A549 (cell line): ENCODE results near the gene GLRA2. TPM values are rescaled to one million over a fixed set of nuclear protein-coding genes. Genes with fewer than 3 reads are reported as not detected.

Experiments used
- ATAC-seq, 2 experiments: fragments of 200-7000 bp in 1 of 2; fragments of >200 bp in 1 of 2; cut with Nextera tagmentation in 1 of 2; cut with Tn5 transposase in 1 of 2; 3 replicates each; pipeline versions ENCODE4 v1.8.0 to v1.9.1; 2018 to 2020; ENCODE audit warnings: mild to moderate bottlenecking in 1 of 2, moderate library complexity in 1 of 2
- CTCF ChIA-PET: fragments of 300-600 bp; sonication (Branson Sonifier 250); formaldehyde crosslinking; extraction: SDS; loops from one replicate; lab custom pipeline; 2021; ENCODE audit warnings: antibody characterized with exemption, inconsistent platforms; lab: Yijun Ruan, JAX
- POLR2A ChIA-PET: fragments of 350-600 bp; formaldehyde crosslinking; extraction: SDS; loops from one replicate; lab custom pipeline; 2021; ENCODE audit warnings: antibody characterized with exemption, inconsistent platforms; lab: Yijun Ruan, JAX
- DNase-seq, 2 experiments: peaks; one replicate each; pipeline versions ENCODE4 v3.0.0 to v3.0.0-alpha.2; 2011 to 2016; ENCODE audit warnings: low read depth in 1 of 2, low spot score in 1 of 2
- FAIRE-seq: peaks from 2 replicates; lab custom pipeline; 2011; peaks lifted over from hg19 to GRCh38; lab: Jason Lieb, UNC
- H3K27ac ChIP-seq, 2 experiments: fragments of >200 bp; sonication (Bioruptor Twin); formaldehyde crosslinking; 3 replicates each; pipeline ENCODE4 v1.5.1; 2016 to 2017
- H3K4me1 ChIP-seq: fragments of >200 bp; sonication (Bioruptor Twin); formaldehyde crosslinking; 3 replicates; pipeline ENCODE4 v1.6.1; 2016
- H3K4me2 ChIP-seq: fragments of >200 bp; sonication (Bioruptor Twin); formaldehyde crosslinking; 3 replicates; pipeline ENCODE4 v1.6.1; 2016
- H3K4me3 ChIP-seq: fragments of >200 bp; sonication (Bioruptor Twin); formaldehyde crosslinking; 3 replicates; pipeline ENCODE4 v1.5.1; 2016
- H3K9me3 ChIP-seq: fragments of >200 bp; sonication (Bioruptor Twin); formaldehyde crosslinking; 3 replicates; pipeline ENCODE4 v1.6.1; 2016
- CHD2 ChIP-seq: fragments of 150-350 bp; IDR thresholded peaks from 2 replicates; pipeline ENCODE4 v1.6.1; 2014; ENCODE audit warnings: low read length; ENCODE audit not compliant: partially characterized antibody
- MAFK ChIP-seq: fragments of 450-650 bp; IDR thresholded peaks from 2 replicates; pipeline ENCODE4 v1.6.1; 2014; ENCODE audit not compliant: partially characterized antibody
- RAD21 ChIP-seq, 2 experiments: fragments of >200 bp in 1 of 2; sonication (Bioruptor Twin) in 1 of 2; formaldehyde crosslinking in 1 of 2; IDR thresholded peaks in 1 of 2; conservative IDR thresholded peaks in 1 of 2; 2 replicates in 1 of 2; 3 replicates in 1 of 2; pipeline ENCODE4 v1.6.1; 2012 to 2018; ENCODE audit warnings: inconsistent platforms in 1 of 2
- RCOR1 ChIP-seq: fragments of 150-350 bp; IDR thresholded peaks from 2 replicates; pipeline ENCODE4 v1.6.1; 2014; ENCODE audit warnings: antibody characterized with exemption, low read length, low read depth
- WGBS: methylation state at CpG from one replicate; pipeline ENCODE4 v1.1.6; 2017; ENCODE audit errors: missing lambda C conversion rate; 5-methylcytosine and 5-hydroxymethylcytosine counted together
- polyA plus RNA-seq, 4 experiments: library from polyadenylated mRNA; depleted of rRNA in 3 of 4; stranded (reverse); fragments of >200 nt; fragmentation: RNase III in 1 of 4; extraction: RNeasy Plus Mini Kit Qiagen cat#74134 plus additional on column Dnase treatment in 1 of 4; gene quantifications; 2 replicates in 3 of 4; 3 replicates in 1 of 4; pipeline ENCODE4 v1.2.3, GENCODE V29; 2011 to 2017
- TF ChIP-seq, protein P1 (sequence below): IDR thresholded peaks from 2 replicates; pipeline ENCODE4 v1.6.1; 2012; ENCODE audit warnings: low read depth, borderline replicate concordance
- TF ChIP-seq, protein P2 (sequence below): fragments of 250-450 bp; sonication (Bioruptor Pico); IDR thresholded peaks from 2 replicates; pipeline ENCODE4 v1.5.0; 2020; ENCODE audit warnings: low read depth, mild to moderate bottlenecking, moderate library complexity
- TF ChIP-seq, protein P3 (sequence below): fragments of >200 bp; sonication (Bioruptor Twin); formaldehyde crosslinking; IDR thresholded peaks from 3 replicates; pipeline ENCODE4 v1.6.1; 2016
- TF ChIP-seq, protein P4 (sequence below): fragments of >200 bp; sonication (Bioruptor Twin); formaldehyde crosslinking; IDR thresholded peaks from 2 replicates; pipeline ENCODE4 v1.6.1; 2016
- TF ChIP-seq, protein P5 (sequence below): IDR thresholded peaks from 2 replicates; pipeline ENCODE4 v1.6.1; 2012
- TF ChIP-seq, protein P6 (sequence below): IDR thresholded peaks from 2 replicates; pipeline ENCODE4 v1.6.1; 2012

Gene GLRA2
- polyA plus RNA-seq, 2 of the 4 experiments (the other 2 are of a cell fraction) = not detected

DNA sequence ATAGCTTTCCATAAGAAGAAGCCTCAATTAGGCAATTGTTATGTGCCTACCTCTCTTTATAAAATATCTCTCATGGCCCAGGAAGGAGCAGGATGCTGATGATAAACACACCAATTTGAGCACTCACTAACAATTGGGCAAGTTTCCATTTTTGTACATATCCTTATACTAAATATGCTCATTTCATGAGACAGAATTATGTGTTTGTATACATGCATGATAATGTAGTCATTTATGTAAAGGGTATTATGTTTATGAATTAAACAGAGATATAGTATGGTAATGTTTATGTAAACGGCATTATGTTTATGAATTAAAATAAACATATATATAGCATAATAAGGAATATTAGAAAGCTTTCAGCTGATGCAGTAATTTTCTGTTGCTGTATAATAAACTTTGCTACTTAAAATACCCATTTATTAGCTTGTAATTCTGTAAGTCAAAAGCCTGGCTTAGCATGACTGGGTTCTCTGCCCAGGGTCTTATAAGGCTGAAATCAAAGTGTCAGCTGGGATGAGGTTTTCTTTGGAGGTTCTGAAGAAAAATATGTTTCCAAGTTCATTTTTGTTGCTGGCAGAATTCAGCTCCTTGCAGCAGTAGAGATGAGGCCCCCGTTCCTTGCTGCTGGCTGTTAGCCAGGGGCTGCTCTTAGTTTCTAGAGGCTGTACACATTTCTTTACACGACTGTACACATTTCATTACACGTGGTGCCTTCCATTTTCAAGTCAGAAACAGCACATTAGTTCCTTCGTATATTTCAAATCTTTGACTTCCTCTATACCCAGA, 89.0 kb downstream of the GLRA2 start:
- ChIA-PET POLR2A (no interaction called here), CTCF (no interaction called here)
- no peak for DNase-seq
- H3K4me1 ChIP-seq = no peaks in the 10 kb centered on the region
- 23% methylated on average over 5 of the region's 5 CpGs for WGBS
- FAIRE-seq = no peak
- ATAC-seq = no peak
- no peaks in the 10 kb centered on the region for H3K9me3 ChIP-seq
- no peak overlapping the region for H3K4me3 ChIP-seq
- H3K27ac ChIP-seq = no peak overlapping the region
- H3K4me2 ChIP-seq = no peak overlapping the region
- TF ChIP-seq, protein P1, sequence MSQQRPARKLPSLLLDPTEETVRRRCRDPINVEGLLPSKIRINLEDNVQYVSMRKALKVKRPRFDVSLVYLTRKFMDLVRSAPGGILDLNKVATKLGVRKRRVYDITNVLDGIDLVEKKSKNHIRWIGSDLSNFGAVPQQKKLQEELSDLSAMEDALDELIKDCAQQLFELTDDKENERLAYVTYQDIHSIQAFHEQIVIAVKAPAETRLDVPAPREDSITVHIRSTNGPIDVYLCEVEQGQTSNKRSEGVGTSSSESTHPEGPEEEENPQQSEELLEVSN = no peak
- TF ChIP-seq, protein P2, sequence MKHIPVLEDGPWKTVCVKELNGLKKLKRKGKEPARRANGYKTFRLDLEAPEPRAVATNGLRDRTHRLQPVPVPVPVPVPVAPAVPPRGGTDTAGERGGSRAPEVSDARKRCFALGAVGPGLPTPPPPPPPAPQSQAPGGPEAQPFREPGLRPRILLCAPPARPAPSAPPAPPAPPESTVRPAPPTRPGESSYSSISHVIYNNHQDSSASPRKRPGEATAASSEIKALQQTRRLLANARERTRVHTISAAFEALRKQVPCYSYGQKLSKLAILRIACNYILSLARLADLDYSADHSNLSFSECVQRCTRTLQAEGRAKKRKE (CRISPR knock-in tag) = no peak
- TF ChIP-seq, protein P3, sequence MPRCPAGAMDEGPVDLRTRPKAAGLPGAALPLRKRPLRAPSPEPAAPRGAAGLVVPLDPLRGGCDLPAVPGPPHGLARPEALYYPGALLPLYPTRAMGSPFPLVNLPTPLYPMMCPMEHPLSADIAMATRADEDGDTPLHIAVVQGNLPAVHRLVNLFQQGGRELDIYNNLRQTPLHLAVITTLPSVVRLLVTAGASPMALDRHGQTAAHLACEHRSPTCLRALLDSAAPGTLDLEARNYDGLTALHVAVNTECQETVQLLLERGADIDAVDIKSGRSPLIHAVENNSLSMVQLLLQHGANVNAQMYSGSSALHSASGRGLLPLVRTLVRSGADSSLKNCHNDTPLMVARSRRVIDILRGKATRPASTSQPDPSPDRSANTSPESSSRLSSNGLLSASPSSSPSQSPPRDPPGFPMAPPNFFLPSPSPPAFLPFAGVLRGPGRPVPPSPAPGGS = no peak
- TF ChIP-seq, protein P4, sequence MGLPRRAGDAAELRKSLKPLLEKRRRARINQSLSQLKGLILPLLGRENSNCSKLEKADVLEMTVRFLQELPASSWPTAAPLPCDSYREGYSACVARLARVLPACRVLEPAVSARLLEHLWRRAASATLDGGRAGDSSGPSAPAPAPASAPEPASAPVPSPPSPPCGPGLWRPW = no peak
- TF ChIP-seq, protein P5, sequence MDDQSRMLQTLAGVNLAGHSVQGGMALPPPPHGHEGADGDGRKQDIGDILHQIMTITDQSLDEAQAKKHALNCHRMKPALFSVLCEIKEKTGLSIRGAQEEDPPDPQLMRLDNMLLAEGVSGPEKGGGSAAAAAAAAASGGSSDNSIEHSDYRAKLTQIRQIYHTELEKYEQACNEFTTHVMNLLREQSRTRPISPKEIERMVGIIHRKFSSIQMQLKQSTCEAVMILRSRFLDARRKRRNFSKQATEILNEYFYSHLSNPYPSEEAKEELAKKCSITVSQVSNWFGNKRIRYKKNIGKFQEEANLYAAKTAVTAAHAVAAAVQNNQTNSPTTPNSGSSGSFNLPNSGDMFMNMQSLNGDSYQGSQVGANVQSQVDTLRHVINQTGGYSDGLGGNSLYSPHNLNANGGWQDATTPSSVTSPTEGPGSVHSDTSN = no peak

DNA sequence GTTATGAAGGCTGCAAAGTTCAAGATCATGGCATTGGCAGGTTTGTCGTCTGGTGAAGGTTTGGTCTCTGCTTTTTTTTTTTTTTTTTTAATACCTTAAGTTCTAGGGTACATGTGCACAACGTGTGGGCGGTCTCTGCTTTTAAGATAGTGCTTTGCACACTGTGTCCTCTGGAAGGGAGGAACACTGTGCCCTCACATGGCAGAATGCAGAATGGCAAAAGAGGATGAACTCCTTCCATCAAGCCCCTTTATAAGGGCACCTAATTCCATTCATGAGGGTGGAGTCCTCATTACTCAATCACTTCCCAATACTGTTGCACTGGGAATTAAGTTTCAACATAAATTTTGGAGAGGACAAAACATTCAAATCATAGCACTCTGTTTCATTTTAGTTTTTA, 101.4 kb downstream of the GLRA2 start:
- peak; percentile 40 to 50; a peak in 1 of 6 replicates for ATAC-seq
- Histone ChIP-seq H3K4me1 (no peaks in the 10 kb centered on the region), H3K4me2 (no peak overlapping the region), H3K4me3 (no peak overlapping the region), H3K27ac (no peak overlapping the region), H3K9me3 (no peaks in the 10 kb centered on the region)
- CTCF ChIA-PET = interaction anchor here (0.6 kb wide), 1 partner anchor 480 kb away, joined by 3 read pairs; no protein-coding TSS in a partner anchor
- FAIRE-seq = no peak
- TF ChIP-seq RCOR1 (no peak), CHD2 (no peak), RAD21 (conservative IDR thresholded peaks at IDR 0.05 in 1 of 2, IDR thresholded peaks at IDR 0.05 in 1 of 2) (peak in 1 of 2 experiments; percentile 8; a peak in 1 of 5 replicates)
- TF ChIP-seq, protein P6, sequence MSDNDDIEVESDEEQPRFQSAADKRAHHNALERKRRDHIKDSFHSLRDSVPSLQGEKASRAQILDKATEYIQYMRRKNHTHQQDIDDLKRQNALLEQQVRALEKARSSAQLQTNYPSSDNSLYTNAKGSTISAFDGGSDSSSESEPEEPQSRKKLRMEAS = no peak
- TF ChIP-seq, protein P5 = no peak
- POLR2A ChIA-PET = no interaction called here
- DNase-seq = peak in 1 of 2 experiments; percentile 7
- WGBS = 0% methylated on average over 3 of the region's 3 CpGs

DNA sequence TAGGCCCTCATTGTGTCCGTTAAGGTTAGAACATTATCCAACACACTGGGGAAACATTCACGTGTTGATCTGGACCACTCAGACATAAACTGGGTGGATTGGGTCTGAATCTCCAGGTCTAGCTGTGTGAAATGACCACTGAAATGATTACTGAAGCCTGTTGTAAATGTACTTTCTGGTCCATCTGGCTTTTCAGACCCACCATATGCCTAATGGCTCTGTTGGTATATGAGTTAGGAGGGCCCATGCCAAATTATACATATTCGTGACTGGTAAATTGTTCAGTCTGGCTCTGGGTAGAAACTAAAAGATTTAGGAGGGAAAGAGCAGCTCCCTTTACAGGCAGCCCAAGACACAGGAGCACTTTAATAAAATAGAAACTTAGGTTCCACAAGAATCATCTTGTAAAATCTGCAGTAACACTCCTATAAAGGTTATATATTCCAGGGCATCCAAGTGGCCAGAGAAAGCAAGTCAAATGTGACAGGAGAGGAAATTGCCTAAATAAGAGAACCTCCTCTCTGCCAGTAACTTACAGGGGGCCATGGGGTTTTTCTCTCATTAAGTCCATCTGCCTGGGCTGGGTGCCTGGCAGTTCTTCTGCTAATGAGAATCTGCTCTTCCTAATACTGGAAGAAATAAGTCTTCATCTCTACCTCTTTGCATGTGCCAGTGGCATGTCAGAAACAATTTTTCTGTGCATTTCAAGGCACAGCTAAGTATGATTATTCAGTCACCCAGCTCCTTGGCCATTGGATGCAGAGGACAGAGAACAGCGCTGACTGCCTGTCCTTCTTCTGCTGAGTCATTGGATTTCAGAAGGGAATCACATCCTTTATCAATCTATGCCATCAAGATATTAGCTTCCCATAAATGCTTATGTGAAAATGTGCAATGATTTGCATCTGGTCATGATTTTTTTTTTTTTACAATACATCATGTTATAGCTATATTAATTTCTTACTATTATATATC, 112.6 kb downstream of the GLRA2 start:
- WGBS = 31% methylated on average over 4 of the region's 4 CpGs
- Histone ChIP-seq H3K4me2 (no peak overlapping the region), H3K4me3 (no peak overlapping the region), H3K27ac (no peak overlapping the region)
- CTCF ChIA-PET = interaction anchor here (0.5 to 0.8 kb wide), 2 partner anchors 10 to 181 kb away, joined by 3 read pairs; no protein-coding TSS in a partner anchor
- POLR2A ChIA-PET = no interaction called here
- ATAC-seq = no peak
- peak; percentile 41 for TF ChIP-seq MAFK
- no peak for TF ChIP-seq CHD2
- TF ChIP-seq, all 56 proteins: peak for 1
- no peaks in the 10 kb centered on the region for H3K9me3 ChIP-seq
- FAIRE-seq = no peak
- no peaks in the 10 kb centered on the region for H3K4me1 ChIP-seq
- DNase-seq = no peak
